Cardiac muscle cell (in vitro differentiated cells and primary cell): ENCODE results near the gene SMYD1. TPM values are rescaled to one million over a fixed set of nuclear protein-coding genes. Genes with fewer than 3 reads are reported as not detected.

Experiments
- DNase-seq, 2 donors: peaks; one replicate each; pipeline versions ENCODE4 v3.0.0 to v3.0.0-alpha.2; 2010 to 2017; ENCODE audit warnings: low read depth in 1 of 2, low spot score in 1 of 2
- H3K27ac ChIP-seq: fragments of 200-600 bp; sonication (generic); 2 replicates; pipeline ENCODE4 v1.5.1; 2016
- H3K27me3 ChIP-seq: fragments of 200-600 bp; sonication (generic); 2 replicates; pipeline ENCODE4 v1.6.0; 2016; ENCODE audit warnings: control low read depth
- H3K36me3 ChIP-seq: fragments of 200-600 bp; sonication (generic); 2 replicates; pipeline ENCODE4 v1.5.1; 2016; ENCODE audit warnings: control low read depth
- H3K4me1 ChIP-seq: fragments of 200-600 bp; sonication (generic); 2 replicates; pipeline ENCODE4 v1.8.1; 2017; ENCODE audit warnings: low read depth, mild to moderate bottlenecking, mixed run types
- H3K4me3 ChIP-seq: fragments of 200-600 bp; sonication (generic); 2 replicates; pipeline ENCODE4 v1.5.1; 2016; ENCODE audit warnings: mild to moderate bottlenecking
- H3K9me3 ChIP-seq: fragments of 200-600 bp; sonication (generic); 2 replicates; pipeline ENCODE4 v1.5.1; 2017; ENCODE audit warnings: low read depth, mild to moderate bottlenecking, control low read depth
- CTCF ChIP-seq: IDR thresholded peaks from 2 replicates; pipeline ENCODE4 v1.5.1; 2012; ENCODE audit warnings: low read depth, mild to moderate bottlenecking, low read length
- polyA plus RNA-seq: library from polyadenylated mRNA; unstranded; fragments of >200 nt; fragmentation: Nextera tagmentation; extraction: Ambion mirVana; gene quantifications from 2 replicates; pipeline ENCODE4 v1.2.1, GENCODE V29; 2016
- total RNA-seq: library from RNA; depleted of rRNA; stranded (reverse); fragments of >200 nt; gene quantifications from 2 replicates; pipeline ENCODE4 v1.2.3, GENCODE V29; 2016

Gene SMYD1
- total and polyA plus RNA-seq, 2 experiments from 2014 or later: 211 to 375 TPM

- no peaks in the 10 kb centered on the region for H3K9me3 ChIP-seq
- no peaks in the 10 kb centered on the region for H3K36me3 ChIP-seq
Measured at GRCh38 chr2:88125924-88126771, 58.5 kb downstream of the SMYD1 start.

GRCh38 chr2:88126772-88127637, 59.4 kb downstream of the SMYD1 start:
- Histone ChIP-seq H3K27me3 (no peaks in the 10 kb centered on the region), H3K9me3 (no peaks in the 10 kb centered on the region), H3K36me3 (no peaks in the 10 kb centered on the region), H3K4me3 (no peak overlapping the region), H3K4me1 (peaks cover 18% of the 10 kb centered on the region), H3K27ac (no peak overlapping the region)
- TF ChIP-seq CTCF: no peak
- DNase-seq: no peak

More at GRCh38 chr2:88125924-88126771, 58.5 kb downstream of the SMYD1 start:
- TF ChIP-seq CTCF: no peak
- Histone ChIP-seq H3K27ac (no peak overlapping the region), H3K4me1 (peaks cover 9% of the 10 kb centered on the region), H3K4me3 (no peak overlapping the region), H3K27me3 (no peaks in the 10 kb centered on the region)
- DNase-seq: no peak

- no peaks in the 10 kb centered on the region for H3K36me3 ChIP-seq
- no peaks in the 10 kb centered on the region for H3K27me3 ChIP-seq
- no peak overlapping the region for H3K27ac ChIP-seq
- H3K4me3 ChIP-seq: no peak overlapping the region
- no peak for TF ChIP-seq CTCF
- DNase-seq: no peak
- no peaks in the 10 kb centered on the region for H3K9me3 ChIP-seq
- H3K4me1 ChIP-seq: peaks cover 18% of the 10 kb centered on the region
Measured at GRCh38 chr2:88127638-88127887, 59.9 kb downstream of the SMYD1 start.

GRCh38 chr2:88127888-88128653, 60.4 kb downstream of the SMYD1 start, which contains the start of gene FABP1:
TSS of gene FABP1 (minus strand) at chr2:88128062. CDS start at chr2:88128017, 45 bp downstream.
- TF ChIP-seq CTCF: no peak
- DNase-seq: no peak
- no peaks in the 10 kb centered on the region for H3K36me3 ChIP-seq
- no peaks in the 10 kb centered on the region for H3K9me3 ChIP-seq
- no peak within 1 kb of the TSS for H3K27ac ChIP-seq
- no peak within 1 kb of the TSS for H3K4me3 ChIP-seq
- H3K27me3 ChIP-seq: no peaks in the 10 kb centered on the region
- peaks cover 18% of the 10 kb centered on the region for H3K4me1 ChIP-seq

GRCh38 chr2:88128654-88129312, 61.2 kb downstream of the SMYD1 start:
- Histone ChIP-seq H3K4me1 (peaks cover 18% of the 10 kb centered on the region), H3K9me3 (no peaks in the 10 kb centered on the region), H3K4me3 (no peak overlapping the region), H3K27me3 (no peaks in the 10 kb centered on the region), H3K27ac (no peak overlapping the region), H3K36me3 (no peaks in the 10 kb centered on the region)
- TF ChIP-seq CTCF: no peak
- DNase-seq: no peak
